ENCODE measurements around the gene FRMD4B.

The FRMD4B gene

DNA sequence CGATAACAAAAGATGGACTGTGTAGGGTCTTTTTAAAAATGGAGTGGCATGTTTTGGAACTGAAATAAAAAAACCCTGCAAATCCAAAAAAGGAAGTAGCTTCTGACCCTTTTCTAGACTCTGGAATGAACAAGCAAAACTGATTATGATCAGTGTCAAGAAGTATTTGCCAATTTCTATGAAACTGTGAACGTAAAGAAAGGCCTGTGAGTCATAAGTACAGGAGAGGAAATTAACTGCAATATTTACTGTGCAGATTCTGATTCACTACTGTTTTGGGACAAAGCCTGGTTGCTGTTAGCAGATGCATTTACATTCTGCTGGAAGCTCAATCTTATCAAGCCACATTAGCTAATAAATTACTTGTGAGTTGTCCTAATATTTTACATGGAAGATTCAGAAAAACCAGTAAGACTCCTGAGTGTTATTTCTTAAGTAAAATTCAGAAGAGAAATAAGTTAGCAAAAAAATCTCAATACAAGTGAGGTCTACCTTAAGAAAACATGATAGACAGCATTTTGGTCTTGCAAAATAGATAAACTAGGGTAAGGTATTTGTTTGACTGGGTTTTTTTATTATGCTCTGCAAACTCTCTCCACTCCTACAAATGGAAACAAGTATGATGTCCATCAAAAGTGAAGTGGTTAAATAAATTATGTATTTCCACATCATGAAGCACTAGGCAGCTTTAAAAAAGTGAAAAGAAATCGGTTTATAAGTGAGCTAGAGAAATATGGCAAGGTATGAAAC lies 173.3 kb downstream of the FRMD4B start:
- Histone ChIP-seq H3K27ac (no peak overlapping the region), H3K9me3 (ENCODE audit: control insufficient read depth, low read length) (no peaks in the 10 kb centered on the region), H3K79me2 (no peaks in the 10 kb centered on the region), H3K4me3 (ENCODE audit: low read depth, low read length) (no peak overlapping the region), H3K27me3 (ENCODE audit: control insufficient read depth, insufficient read depth, low read length) (no peaks in the 10 kb centered on the region), H3K36me3 (ENCODE audit: control insufficient read depth, insufficient read depth, low read length) (no peaks in the 10 kb centered on the region), H3K4me1 (no peaks in the 10 kb centered on the region), H3K9ac (no peak overlapping the region), H3K4me2 (ENCODE audit: low read length) (no peak overlapping the region), H2AFZ (no peak overlapping the region)
- TF ChIP-seq, protein P1, sequence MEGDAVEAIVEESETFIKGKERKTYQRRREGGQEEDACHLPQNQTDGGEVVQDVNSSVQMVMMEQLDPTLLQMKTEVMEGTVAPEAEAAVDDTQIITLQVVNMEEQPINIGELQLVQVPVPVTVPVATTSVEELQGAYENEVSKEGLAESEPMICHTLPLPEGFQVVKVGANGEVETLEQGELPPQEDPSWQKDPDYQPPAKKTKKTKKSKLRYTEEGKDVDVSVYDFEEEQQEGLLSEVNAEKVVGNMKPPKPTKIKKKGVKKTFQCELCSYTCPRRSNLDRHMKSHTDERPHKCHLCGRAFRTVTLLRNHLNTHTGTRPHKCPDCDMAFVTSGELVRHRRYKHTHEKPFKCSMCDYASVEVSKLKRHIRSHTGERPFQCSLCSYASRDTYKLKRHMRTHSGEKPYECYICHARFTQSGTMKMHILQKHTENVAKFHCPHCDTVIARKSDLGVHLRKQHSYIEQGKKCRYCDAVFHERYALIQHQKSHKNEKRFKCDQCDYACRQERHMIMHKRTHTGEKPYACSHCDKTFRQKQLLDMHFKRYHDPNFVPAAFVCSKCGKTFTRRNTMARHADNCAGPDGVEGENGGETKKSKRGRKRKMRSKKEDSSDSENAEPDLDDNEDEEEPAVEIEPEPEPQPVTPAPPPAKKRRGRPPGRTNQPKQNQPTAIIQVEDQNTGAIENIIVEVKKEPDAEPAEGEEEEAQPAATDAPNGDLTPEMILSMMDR (IDR thresholded peaks at IDR 0.05) = no peak

DNA sequence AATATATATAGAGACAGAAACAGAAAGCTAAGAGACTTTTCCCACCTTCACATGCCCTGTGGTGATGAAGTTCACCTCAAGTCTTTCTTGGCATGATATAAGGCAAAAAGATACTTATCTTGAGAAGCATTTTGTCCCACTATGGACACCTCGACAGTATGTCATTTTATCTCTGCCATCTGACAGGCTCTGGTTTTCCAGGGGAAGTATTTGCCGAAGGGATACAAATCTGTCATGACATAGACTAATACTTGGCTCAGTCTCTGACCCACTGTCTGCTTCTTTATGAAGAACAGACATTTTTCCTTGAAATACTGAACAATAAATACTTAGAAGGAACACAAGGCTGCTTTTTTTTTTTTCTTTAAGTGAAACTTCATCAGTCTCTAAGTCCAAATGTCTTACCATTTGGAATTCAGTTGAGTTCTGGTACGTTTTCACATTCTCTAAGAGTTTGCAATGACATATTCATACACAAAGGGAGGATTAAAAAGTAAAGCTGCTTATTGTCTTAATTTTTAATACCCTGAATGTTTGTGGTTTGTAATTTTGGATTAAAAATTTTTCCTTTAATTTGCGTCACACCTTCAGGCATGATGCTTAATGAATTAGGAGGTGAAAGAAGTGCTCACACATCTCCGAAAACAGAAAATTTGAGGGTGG lies 175.7 kb downstream of the FRMD4B start:
- H3K4me3 ChIP-seq (ENCODE audit: low read depth, low read length) = no peak overlapping the region
- H3K9ac ChIP-seq = no peak overlapping the region
- H3K4me2 ChIP-seq (ENCODE audit: low read length) = no peak overlapping the region
- H3K27me3 ChIP-seq (ENCODE audit: control insufficient read depth, insufficient read depth, low read length) = no peaks in the 10 kb centered on the region
- H3K9me3 ChIP-seq (ENCODE audit: control insufficient read depth, low read length) = no peaks in the 10 kb centered on the region
- H3K4me1 ChIP-seq = no peaks in the 10 kb centered on the region
- no peaks in the 10 kb centered on the region for H3K79me2 ChIP-seq
- peak overlapping the region; percentile 5 for H2AFZ ChIP-seq
- H3K36me3 ChIP-seq (ENCODE audit: control insufficient read depth, insufficient read depth, low read length) = no peaks in the 10 kb centered on the region
- H3K27ac ChIP-seq = no peak overlapping the region
- TF ChIP-seq, protein P1 (IDR thresholded peaks at IDR 0.05) = no peak

DNA sequence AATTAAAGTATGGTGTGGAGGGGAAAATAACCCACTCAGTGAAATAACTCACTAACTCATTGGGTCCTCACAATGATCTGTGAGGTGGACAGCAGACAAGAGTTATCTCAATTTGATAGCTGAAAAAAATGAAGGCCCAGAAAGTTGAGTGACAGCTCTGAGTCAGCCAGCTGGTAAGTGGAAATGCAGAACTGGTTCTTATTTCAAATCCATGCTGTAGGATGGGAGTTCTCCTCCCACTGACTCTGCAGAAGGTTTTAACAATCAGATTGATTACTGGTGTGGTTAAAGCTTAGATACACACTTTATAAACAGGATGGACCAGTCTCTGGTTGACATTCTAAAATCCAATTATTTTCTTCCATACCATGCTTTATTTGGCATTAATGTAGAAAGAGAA lies 176.5 kb downstream of the FRMD4B start:
- no peak overlapping the region for H3K9ac ChIP-seq
- no peaks in the 10 kb centered on the region for H3K9me3 ChIP-seq (ENCODE audit: control insufficient read depth, low read length)
- H3K27me3 ChIP-seq (ENCODE audit: control insufficient read depth, insufficient read depth, low read length) = no peaks in the 10 kb centered on the region
- H3K4me1 ChIP-seq = no peaks in the 10 kb centered on the region
- no peaks in the 10 kb centered on the region for H3K36me3 ChIP-seq (ENCODE audit: control insufficient read depth, insufficient read depth, low read length)
- no peaks in the 10 kb centered on the region for H3K79me2 ChIP-seq
- TF ChIP-seq, protein P1 (IDR thresholded peaks at IDR 0.05) = no peak
- H3K4me3 ChIP-seq (ENCODE audit: low read depth, low read length) = no peak overlapping the region
- H2AFZ ChIP-seq = no peak overlapping the region
- H3K4me2 ChIP-seq (ENCODE audit: low read length) = no peak overlapping the region
- H3K27ac ChIP-seq = no peak overlapping the region

DNA sequence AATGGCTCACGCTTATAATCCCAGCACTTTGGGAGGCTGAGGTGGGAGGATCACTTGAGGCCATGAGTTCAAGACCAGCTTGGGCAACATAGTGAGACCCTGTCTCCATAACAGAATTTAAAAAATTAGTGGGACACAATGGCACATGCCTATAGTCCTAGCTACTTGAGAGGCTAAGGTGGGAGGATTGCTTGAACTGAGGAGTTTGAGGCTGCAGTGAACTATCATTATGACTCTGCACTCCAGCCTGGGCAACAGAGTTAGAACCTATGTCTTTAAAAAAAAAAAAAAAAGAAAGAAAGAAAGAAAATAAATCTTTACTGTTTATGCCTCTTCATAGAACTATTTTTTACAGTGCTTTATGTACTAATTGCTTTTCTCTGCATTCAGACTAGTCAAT lies 178.9 kb downstream of the FRMD4B start:
- Histone ChIP-seq H3K9me3 (ENCODE audit: control insufficient read depth, low read length) (no peaks in the 10 kb centered on the region), H3K4me1 (no peaks in the 10 kb centered on the region), H3K36me3 (ENCODE audit: control insufficient read depth, insufficient read depth, low read length) (no peaks in the 10 kb centered on the region), H3K27me3 (ENCODE audit: control insufficient read depth, insufficient read depth, low read length) (no peaks in the 10 kb centered on the region), H3K79me2 (no peaks in the 10 kb centered on the region), H3K27ac (no peak overlapping the region), H3K9ac (no peak overlapping the region), H3K4me3 (ENCODE audit: low read depth, low read length) (no peak overlapping the region), H3K4me2 (ENCODE audit: low read length) (no peak overlapping the region), H2AFZ (no peak overlapping the region)
- TF ChIP-seq, protein P1 (IDR thresholded peaks at IDR 0.05) = no peak
